SK-N-SH (cell line): ENCODE measurements around the gene MRPL2. TPM values are rescaled to one million over a fixed set of nuclear protein-coding genes. Genes with fewer than 3 reads are reported as not detected.

Source experiments
- CTCF ChIA-PET: fragments of 300-600, 350-600 bp; formaldehyde crosslinking; extraction: SDS; loops from one replicate; lab custom pipeline; 2021; lab: Yijun Ruan, JAX
- POLR2A ChIA-PET: fragments of 350-600 bp; sonication (Branson Sonifier 250); formaldehyde crosslinking; extraction: SDS; loops from one replicate; lab custom pipeline; 2020; ENCODE audit warnings: antibody characterized with exemption, inconsistent platforms; lab: Yijun Ruan, JAX
- DNase-seq: peaks from one replicate; pipeline ENCODE4 v3.0.0; 2012
- H2AFZ ChIP-seq: fragments of 200-600 bp; sonication (generic); 2 replicates; pipeline ENCODE4 v1.8.1; 2016; ENCODE audit warnings: antibody characterized with exemption, mild to moderate bottlenecking, low read depth
- H3F3A ChIP-seq: fragments of 200-600 bp; sonication (generic); replicated peaks from 2 replicates; pipeline ENCODE3; 2016; ENCODE audit warnings: antibody characterized with exemption, mild to moderate bottlenecking; ENCODE audit not compliant: insufficient read depth
- H3K27ac ChIP-seq, 2 experiments: fragments of 200-500 bp in 1 of 2; fragments of 200-600 bp in 1 of 2; sonication (Bioruptor generic) in 1 of 2; sonication (generic), shearing (Covaris generic) in 1 of 2; 2 replicates each; pipeline versions ENCODE4 v1.5.1 to v1.6.1; 2014 to 2016; ENCODE audit warnings: low read depth in 2 of 2, inconsistent platforms in 1 of 2, low read length in 1 of 2, mild to moderate bottlenecking in 1 of 2, mixed read lengths in 1 of 2
- H3K27me3 ChIP-seq: fragments of 200-600 bp; sonication (generic), shearing (Covaris generic); 2 replicates; pipeline ENCODE4 v1.6.1; 2016; ENCODE audit warnings: mixed run types; ENCODE audit not compliant: insufficient read depth
- H3K36me3 ChIP-seq, 2 experiments: fragments of 200-500 bp in 1 of 2; fragments of 200-600 bp in 1 of 2; sonication (Bioruptor generic) in 1 of 2; sonication (generic) in 1 of 2; replicated peaks in 1 of 2; 2 replicates each; pipeline versions ENCODE3 to v1.5.1; 2014 to 2016; ENCODE audit warnings: low read length in 1 of 2, mild to moderate bottlenecking in 1 of 2; ENCODE audit not compliant: insufficient read depth in 2 of 2, control insufficient read depth in 1 of 2
- H3K4me1 ChIP-seq, 2 experiments: fragments of 200-500 bp in 1 of 2; fragments of 200-600 bp in 1 of 2; sonication (Bioruptor generic) in 1 of 2; sonication (generic), shearing (Covaris generic) in 1 of 2; 2 replicates each; pipeline versions ENCODE4 v1.5.1 to v1.6.1; 2014 to 2016; ENCODE audit warnings: low read depth in 1 of 2, low read length in 1 of 2, mixed run types in 1 of 2; ENCODE audit not compliant: insufficient read depth in 2 of 2, control insufficient read depth in 1 of 2
- H3K4me2 ChIP-seq: fragments of 200-600 bp; sonication (generic), shearing (Covaris generic); 2 replicates; pipeline ENCODE4 v1.6.1; 2017; ENCODE audit warnings: mixed run types
- H3K4me3 ChIP-seq, 2 experiments: fragments of 200-500 bp in 1 of 2; fragments of 200-600 bp in 1 of 2; sonication (Bioruptor generic) in 1 of 2; sonication (generic), shearing (Covaris generic) in 1 of 2; 2 replicates each; pipeline versions ENCODE4 v1.5.1 to v1.8.1; 2014 to 2016; ENCODE audit warnings: low read depth in 2 of 2, inconsistent platforms in 1 of 2, low read length in 1 of 2, mild to moderate bottlenecking in 1 of 2, mixed read lengths in 1 of 2, moderate library complexity in 1 of 2
- H3K79me2 ChIP-seq: fragments of 200-600 bp; sonication (generic); 2 replicates; pipeline ENCODE4 v1.8.1; 2017; ENCODE audit warnings: mild to moderate bottlenecking; ENCODE audit not compliant: insufficient read depth
- H3K9ac ChIP-seq: fragments of 200-600 bp; sonication (generic); 2 replicates; pipeline ENCODE4 v1.6.1; 2017; ENCODE audit warnings: mixed run types
- H3K9me2 ChIP-seq: fragments of 200-600 bp; sonication (generic); 2 replicates; pipeline ENCODE4 v1.6.1; 2017; ENCODE audit warnings: mixed run types
- H3K9me3 ChIP-seq: fragments of 200-600 bp; sonication (generic); 2 replicates; pipeline ENCODE4 v1.6.1; 2017; ENCODE audit warnings: mixed run types, mild to moderate bottlenecking, moderate library complexity
- H4K20me1 ChIP-seq: fragments of 200-600 bp; sonication (generic); 2 replicates; pipeline ENCODE4 v1.6.1; 2017; ENCODE audit warnings: mild to moderate bottlenecking, mixed run types; ENCODE audit not compliant: insufficient read depth
- ELF1 ChIP-seq: IDR thresholded peaks from 2 replicates; pipeline ENCODE4 v1.4.0; 2012
- EZH2phosphoT487 ChIP-seq: fragments of 200-600 bp; sonication (generic); IDR thresholded peaks from 2 replicates; pipeline ENCODE4 v1.6.1; 2017; ENCODE audit warnings: low read depth, mixed run types, mild to moderate bottlenecking, antibody characterized with exemption, moderate library complexity, borderline replicate concordance
- FOSL2 ChIP-seq: IDR thresholded peaks from 2 replicates; pipeline ENCODE4 v1.4.0; 2012; ENCODE audit warnings: low read depth, mild to moderate bottlenecking, moderate library complexity, borderline replicate concordance
- FOXJ3 ChIP-seq: sonication (generic); formaldehyde crosslinking; IDR thresholded peaks from 2 replicates; pipeline ENCODE4 v1.5.1; 2020; ENCODE audit warnings: mild to moderate bottlenecking, missing genetic modification reagents
- FOXM1 ChIP-seq: IDR thresholded peaks from 2 replicates; pipeline ENCODE4 v1.4.0; 2012; ENCODE audit warnings: low read depth, mild to moderate bottlenecking
- JUND ChIP-seq: IDR thresholded peaks from 2 replicates; pipeline ENCODE4 v1.4.0; 2012
- MAX ChIP-seq: IDR thresholded peaks from 2 replicates; pipeline ENCODE4 v1.4.0; 2012; ENCODE audit warnings: low read depth
- MXI1 ChIP-seq: IDR thresholded peaks from 2 replicates; pipeline ENCODE4 v1.6.1; 2012; ENCODE audit warnings: mild to moderate bottlenecking, low read depth, low read length, improper control_type of control experiment
- RAD21 ChIP-seq: IDR thresholded peaks from 2 replicates; pipeline ENCODE4 v1.6.1; 2012; ENCODE audit warnings: mild to moderate bottlenecking, low read length
- RFX5 ChIP-seq: IDR thresholded peaks from 2 replicates; pipeline ENCODE4 v1.6.1; 2012; ENCODE audit warnings: mild to moderate bottlenecking, improper control_type of control experiment, low read length
- SIN3A ChIP-seq: IDR thresholded peaks from 2 replicates; pipeline ENCODE4 v1.6.1; 2012; ENCODE audit warnings: low read depth, mild to moderate bottlenecking, low read length, moderate library complexity, borderline replicate concordance
- TAF1 ChIP-seq: IDR thresholded peaks from 2 replicates; pipeline ENCODE4 v1.6.1; 2012; ENCODE audit warnings: low read depth, mild to moderate bottlenecking, low read length, moderate library complexity, borderline replicate concordance
- YY1 ChIP-seq: IDR thresholded peaks from 2 replicates; pipeline ENCODE4 v1.4.0; 2012; ENCODE audit warnings: low read depth, mild to moderate bottlenecking
- ZBTB33 ChIP-seq: IDR thresholded peaks from 2 replicates; pipeline ENCODE4 v1.4.0; 2012; ENCODE audit warnings: low read depth, borderline replicate concordance
- WGBS: methylation state at CpG from one replicate; pipeline ENCODE4 v1.1.6; 2017; ENCODE audit warnings: low lambda C conversion rate; 5-methylcytosine and 5-hydroxymethylcytosine counted together
- polyA plus RNA-seq, 3 experiments: library from polyadenylated mRNA; depleted of rRNA; stranded (reverse); fragments of >200 nt; gene quantifications; 2 replicates each; pipeline ENCODE4 v1.2.3, GENCODE V29; 2012

The MRPL2 gene
- polyA plus RNA-seq, 1 of the 3 experiments (the other 2 are of a cell fraction) = 64.7 TPM

GRCh38 chr6:43077333-43077809 lies 18.1 kb upstream of the MRPL2 start:
- DNase-seq = no peak
- Histone ChIP-seq H3K4me3 (peak overlapping the region; percentile 81 to 90), H3K79me2 (peaks cover 61% of the 10 kb centered on the region), H3K27me3 (no peaks in the 10 kb centered on the region), H3K27ac (peak overlapping the region; percentile 71 to 86; a peak in 3 of 4 replicates), H3K9ac (peak overlapping the region; percentile 96), H3F3A (no peaks in the 10 kb centered on the region), H3K36me3 (peaks cover 0 to 9% of the 10 kb centered on the region in 2 experiments), H3K9me2 (no peaks in the 10 kb centered on the region), H2AFZ (peak overlapping the region; percentile 76; the same call in 1 of the 2 replicates), H4K20me1 (peaks cover 30% of the 10 kb centered on the region; the same call in 1 of the 2 replicates), H3K9me3 (no peaks in the 10 kb centered on the region), H3K4me2 (peak overlapping the region; percentile 93), H3K4me1 (peaks cover 14 to 23% of the 10 kb centered on the region in 2 experiments; a peak in 2 of 4 replicates)
- POLR2A ChIA-PET = interaction anchor here (0.9 to 2.6 kb wide), 8 partner anchors 10 to 66 kb away, joined by 4 to 21 read pairs (median 5); partner anchors contain the start of genes KLC4, MRPL2 and RRP36
- CTCF ChIA-PET = interaction anchor here (1.2 to 4.4 kb wide), 9 partner anchors 17 to 176 kb away, joined by 4 to 29 read pairs (median 8); partner anchors contain the start of genes KLC4 and MRPL2
- 25% methylated on average over 8 of the region's 8 CpGs for WGBS
- TF ChIP-seq RFX5 = no peak
- TF ChIP-seq FOXM1 = no peak
- no peak for TF ChIP-seq MAX
- TF ChIP-seq YY1 = no peak
- no peak for TF ChIP-seq RAD21
- no peak for TF ChIP-seq FOXJ3 (CRISPR knock-in tag)

GRCh38 chr6:43076464-43077332 lies 17.5 kb upstream of the MRPL2 start:
- Histone ChIP-seq H3F3A (no peaks in the 10 kb centered on the region), H3K9me2 (no peaks in the 10 kb centered on the region), H4K20me1 (peaks cover 24% of the 10 kb centered on the region; the same call in 1 of the 2 replicates), H3K36me3 (peaks cover 0 to 9% of the 10 kb centered on the region in 2 experiments), H3K4me2 (peak overlapping the region; percentile 93), H3K9me3 (no peaks in the 10 kb centered on the region), H3K4me3 (peak overlapping the region; percentile 81 to 90), H3K9ac (peak overlapping the region; percentile 96), H2AFZ (peak overlapping the region; percentile 76), H3K79me2 (peaks cover 54% of the 10 kb centered on the region), H3K27ac (peak overlapping the region; percentile 71 to 86), H3K27me3 (no peaks in the 10 kb centered on the region), H3K4me1 (peaks cover 14 to 23% of the 10 kb centered on the region in 2 experiments; a peak in 2 of 4 replicates)
- TF ChIP-seq SIN3A (peak; percentile 43; the same call in 1 of the 2 replicates), RFX5 (no peak), FOSL2 (peak; percentile 4; the same call in 1 of the 2 replicates), EZH2phosphoT487 (no peak), ZBTB33 (0 out of 2 replicates have a peak, but pooled peaks have one; percentile 9), JUND (peak; percentile 29; the same call in 1 of the 2 replicates), TAF1 (peak; percentile 61; the same call in 1 of the 2 replicates), ELF1 (peak; percentile 53), MXI1 (peak; percentile 60; the same call in 1 of the 2 replicates)
- POLR2A ChIA-PET = interaction anchor here (0.8 to 2.6 kb wide), 12 partner anchors 10 to 147 kb away, joined by 3 to 21 read pairs (median 5); partner anchors contain the start of genes CNPY3, CUL7, KLC4 and MRPL2
- 9% methylated on average over 31 of the region's 72 CpGs for WGBS
- peak; percentile 80 for DNase-seq
- CTCF ChIA-PET = interaction anchor here (0.6 to 4.4 kb wide), 13 partner anchors 13 to 430 kb away, joined by 3 to 29 read pairs (median 5); partner anchors contain the start of genes KLC4, MRPL2 and TTBK1
